GM10248 (cell line): ENCODE measurements around the gene DSCAML1.

Source experiments
- CTCF ChIA-PET: fragments of 300-600 bp; sonication (Branson Sonifier 250); formaldehyde crosslinking; extraction: SDS; loops from one replicate; lab custom pipeline; 2021; ENCODE audit warnings: antibody characterized with exemption; lab: Yijun Ruan, JAX
- POLR2A ChIA-PET: fragments of 350-650 bp; sonication (Branson Sonifier 250); formaldehyde crosslinking; extraction: SDS; loops from one replicate; lab custom pipeline; 2020; ENCODE audit warnings: antibody characterized with exemption; lab: Yijun Ruan, JAX
- DNase-seq: peaks from one replicate; pipeline ENCODE4 v3.0.0; 2012; ENCODE audit errors: extremely low spot score
- CTCF ChIP-seq: IDR thresholded peaks from 2 replicates; pipeline ENCODE4 v1.5.1; 2012; ENCODE audit warnings: mild to moderate bottlenecking, low read depth; ENCODE audit errors: extremely low read depth, missing control alignments, control extremely low read depth

The DSCAML1 gene

GRCh38 chr11:117657794-117658193, 139.2 kb downstream of the DSCAML1 start:
- DNase-seq, result no peak
- ChIA-PET POLR2A (no interaction called here), CTCF (interaction anchor here (1.4 kb wide), 1 partner anchor 11 kb away, joined by 3 read pairs; no protein-coding TSS in a partner anchor)
- no peak for TF ChIP-seq CTCF

GRCh38 chr11:117654281-117655255, 142.4 kb downstream of the DSCAML1 start:
- CTCF ChIA-PET, result no interaction called here

GRCh38 chr11:117652521-117652920, 144.5 kb downstream of the DSCAML1 start:
- POLR2A ChIA-PET, result no interaction called here
- TF ChIP-seq CTCF, result no peak
- CTCF ChIA-PET, result no interaction called here
- DNase-seq, result no peak

More at GRCh38 chr11:117654281-117655255, 142.4 kb downstream of the DSCAML1 start:
- TF ChIP-seq CTCF, result no peak
- POLR2A ChIA-PET, result no interaction called here
- no peak for DNase-seq

GRCh38 chr11:117649296-117650055, 147.5 kb downstream of the DSCAML1 start:
- DNase-seq, result no peak
- POLR2A ChIA-PET, result no interaction called here
- CTCF ChIA-PET, result no interaction called here
- no peak for TF ChIP-seq CTCF

GRCh38 chr11:117647872-117648271, 149.1 kb downstream of the DSCAML1 start:
- TF ChIP-seq CTCF, result no peak
- DNase-seq, result no peak
- POLR2A ChIA-PET, result no interaction called here
- CTCF ChIA-PET, result no interaction called here

GRCh38 chr11:117647207-117647606, 149.8 kb downstream of the DSCAML1 start:
- DNase-seq, result no peak
- CTCF ChIA-PET, result no interaction called here
- POLR2A ChIA-PET, result no interaction called here
- TF ChIP-seq CTCF, result no peak
